ENCODE measurements around the gene MTMR12. TPM values are rescaled to one million over a fixed set of nuclear protein-coding genes. Genes with fewer than 3 reads are reported as not detected.
A peak's percentile ranks its signal among the peaks of the same experiment; 100 is the strongest.
"Not testable (repeated sequence)": the region's sequence is repeated elsewhere in the genome, so short reads cannot be mapped to it uniquely, and the experiment has no call there.

Gene MTMR12
- total and polyA plus RNA-seq, 12 donors: 5.4 to 27.2 (median 19.2) TPM

- Histone ChIP-seq H3K36me3 (peaks cover 0 to 3% (median 0%) of the 10 kb centered on the region in 9 donors), H3K27me3 (no peaks in the 10 kb centered on the region), H3K4me1 (peaks cover 0 to 21% (median 13%) of the 10 kb centered on the region in 9 donors), H3K4me3 (no peak overlapping the region), H3K27ac (no peak overlapping the region), H3K9me3 (no peaks in the 10 kb centered on the region)
- DNase-seq: no peak
- intact Hi-C loops (cut with DNase I): loop anchor here in 3 of 10 donors (5.0 to 10.0 kb wide), 3 partner anchors 61 to 83 kb away; no protein-coding TSS in a partner anchor
- TF ChIP-seq CTCF (IDR thresholded peaks at IDR 0.05): no peak
- no peak for ATAC-seq
- 79 to 86% methylated on average over 8 of the region's 8 CpGs for WGBS, 2 donors
Measured at GRCh38 chr5:32315221-32316014, 2.7 kb upstream of the MTMR12 start.

- WGBS, 2 donors: 82 to 89% methylated on average over 5 of the region's 5 CpGs
- no peak overlapping the region for H3K27ac ChIP-seq
- no peak for TF ChIP-seq CTCF (IDR thresholded peaks at IDR 0.05)
- intact Hi-C loops (cut with DNase I): loop anchor here in 7 of 10 donors (5.0 to 10.0 kb wide), 4 partner anchors 37 to 82 kb away; no protein-coding TSS in a partner anchor
- no peak for DNase-seq
- no peaks in the 10 kb centered on the region for H3K27me3 ChIP-seq
- H3K36me3 ChIP-seq: peaks cover 0 to 4% (median 0%) of the 10 kb centered on the region in 9 donors
- no peaks in the 10 kb centered on the region for H3K9me3 ChIP-seq
- H3K4me1 ChIP-seq: peaks cover 0 to 28% (median 20%) of the 10 kb centered on the region in 9 donors
- no peak for ATAC-seq
- H3K4me3 ChIP-seq: no peak overlapping the region
Measured at GRCh38 chr5:32314658-32315057, 1.9 kb upstream of the MTMR12 start.

- intact Hi-C loops (cut with DNase I): loop anchor here in 5 of 10 donors (5.0 to 10.0 kb wide), 3 partner anchors 37 to 82 kb away; no protein-coding TSS in a partner anchor
- not testable (repeated sequence) for H3K27ac ChIP-seq, ATAC-seq, H3K9me3 ChIP-seq, H3K27me3 ChIP-seq, H3K4me3 ChIP-seq, H3K36me3 ChIP-seq, DNase-seq
- 88 to 91% methylated on average over 10 of the region's 10 CpGs for WGBS, 2 donors
- H3K4me1 ChIP-seq: peaks cover 0 to 33% (median 25%) of the 10 kb centered on the region in 9 donors
Measured at GRCh38 chr5:32314152-32314488, 1.4 kb upstream of the MTMR12 start.

- H3K4me1 ChIP-seq: peaks cover 0 to 53% (median 41%) of the 10 kb centered on the region in 9 donors
- WGBS, 2 donors: 0 to 1% methylated on average over 30 to 34 of the region's 34 CpGs
Measured at GRCh38 chr5:32312197-32312594, 543 bp downstream of the MTMR12 start.

More at GRCh38 chr5:32312197-32312594, 543 bp downstream of the MTMR12 start:
- TF ChIP-seq CTCF (IDR thresholded peaks at IDR 0.05): no peak
- peak; percentile 14 to 46 (median 35) for ATAC-seq
- Histone ChIP-seq H3K27ac (peak overlapping the region; percentile 94 to 99 (median 98)), H3K27me3 (no peaks in the 10 kb centered on the region), H3K4me3 (peak overlapping the region; percentile 64 to 96 (median 88)), H3K36me3 (peaks cover 0 to 4% (median 0%) of the 10 kb centered on the region in 9 donors), H3K9me3 (no peaks in the 10 kb centered on the region)
- DNase-seq: peak; percentile 69 to 79
- intact Hi-C loops (cut with DNase I): loop anchor here in 5 of 10 donors (5.0 to 10.0 kb wide), 3 partner anchors 35 to 80 kb away; no protein-coding TSS in a partner anchor
